HepG2 (cell line): Measurements from ENCODE around the gene GMPPB. TPM values are rescaled to one million over a fixed set of nuclear protein-coding genes. Genes with fewer than 3 reads are reported as not detected.
A peak's percentile ranks its signal among the peaks of the same experiment; 100 is the strongest.

Experiments used
- FIP1L1 ChIP-seq: fragments of 200-400 bp; formaldehyde crosslinking; IDR thresholded peaks from 2 replicates; pipeline ENCODE4 v1.6.1; 2018; ENCODE audit warnings: low read depth, mild to moderate bottlenecking, low read length, moderate library complexity, borderline replicate concordance; ENCODE audit not compliant: insufficient read depth
- KLF16 ChIP-seq, 2 experiments: sonication (generic) in 1 of 2; formaldehyde crosslinking in 1 of 2; IDR thresholded peaks; 2 replicates each; pipeline versions ENCODE4 v1.6.1 to v1.8.0; 2016 to 2023; ENCODE audit warnings: missing genetic modification reagents in 2 of 2, missing compliant biosample characterization in 1 of 2
- NFIC ChIP-seq: IDR thresholded peaks from 2 replicates; pipeline ENCODE4 v1.6.1; 2012; ENCODE audit warnings: mild to moderate bottlenecking, low read length, inconsistent platforms
- SNAI1 ChIP-seq: sonication (generic); formaldehyde crosslinking; IDR thresholded peaks from 2 replicates; pipeline ENCODE4 v1.5.0; 2020; ENCODE audit warnings: mild to moderate bottlenecking, missing genetic modification reagents, borderline replicate concordance
- STAT5B ChIP-seq: sonication (generic); formaldehyde crosslinking; IDR thresholded peaks from 2 replicates; pipeline ENCODE4 v1.4.0; 2020; ENCODE audit warnings: missing genetic modification reagents
- ZNF124 ChIP-seq: sonication (generic); formaldehyde crosslinking; IDR thresholded peaks from 2 replicates; pipeline ENCODE4 v1.4.0; 2020; ENCODE audit warnings: missing genetic modification reagents
- ZNF556 ChIP-seq: sonication (generic); formaldehyde crosslinking; IDR thresholded peaks from 2 replicates; pipeline ENCODE4 v1.4.0; 2020; ENCODE audit warnings: mild to moderate bottlenecking, missing genetic modification reagents, borderline replicate concordance
- polyA plus RNA-seq, 8 experiments: library from polyadenylated mRNA; depleted of rRNA in 3 of 8; stranded (reverse) in 7 of 8; unstranded in 1 of 8; fragments of >200 nt; fragmentation: Illumina TruSeq in 4 of 8; extraction: Trizol in 4 of 8; gene quantifications; 2 replicates each; pipeline versions ENCODE4 v1.2.1 to v1.2.3, GENCODE V29; 2011 to 2016; ENCODE audit warnings: low read depth in 4 of 8, missing spikeins in 1 of 8, mixed read lengths in 1 of 8; ENCODE audit not compliant: insufficient read depth in 1 of 8
- total RNA-seq, 5 experiments: library from RNA; depleted of rRNA; stranded (reverse); fragments of >200 nt; fragmentation: Illumina TruSeq; extraction: Trizol; gene quantifications; 2 replicates each; pipeline ENCODE4 v1.2.3, GENCODE V29; 2016; ENCODE audit warnings: low read depth in 1 of 5
- TF ChIP-seq, protein P1 (sequence below), 2 experiments: fragments of 450-650 bp in 1 of 2; sonication (generic) in 1 of 2; formaldehyde crosslinking; IDR thresholded peaks; 2 replicates each; pipeline versions ENCODE4 v1.5.0 to v1.8.0; 2020 to 2022; ENCODE audit warnings: mild to moderate bottlenecking in 1 of 2, missing genetic modification reagents in 1 of 2
- TF ChIP-seq, protein P2 (sequence below): sonication (generic); formaldehyde crosslinking; IDR thresholded peaks from 2 replicates; pipeline ENCODE4 v1.5.0; 2020; ENCODE audit warnings: missing genetic modification reagents, mild to moderate bottlenecking, borderline replicate concordance

GMPPB gene
- total and polyA plus RNA-seq, 2 of the 13 experiments (the other 11 are each of a cell fraction or from before 2014, with no cell fraction given): 6.5 to 23.1 TPM

DNA sequence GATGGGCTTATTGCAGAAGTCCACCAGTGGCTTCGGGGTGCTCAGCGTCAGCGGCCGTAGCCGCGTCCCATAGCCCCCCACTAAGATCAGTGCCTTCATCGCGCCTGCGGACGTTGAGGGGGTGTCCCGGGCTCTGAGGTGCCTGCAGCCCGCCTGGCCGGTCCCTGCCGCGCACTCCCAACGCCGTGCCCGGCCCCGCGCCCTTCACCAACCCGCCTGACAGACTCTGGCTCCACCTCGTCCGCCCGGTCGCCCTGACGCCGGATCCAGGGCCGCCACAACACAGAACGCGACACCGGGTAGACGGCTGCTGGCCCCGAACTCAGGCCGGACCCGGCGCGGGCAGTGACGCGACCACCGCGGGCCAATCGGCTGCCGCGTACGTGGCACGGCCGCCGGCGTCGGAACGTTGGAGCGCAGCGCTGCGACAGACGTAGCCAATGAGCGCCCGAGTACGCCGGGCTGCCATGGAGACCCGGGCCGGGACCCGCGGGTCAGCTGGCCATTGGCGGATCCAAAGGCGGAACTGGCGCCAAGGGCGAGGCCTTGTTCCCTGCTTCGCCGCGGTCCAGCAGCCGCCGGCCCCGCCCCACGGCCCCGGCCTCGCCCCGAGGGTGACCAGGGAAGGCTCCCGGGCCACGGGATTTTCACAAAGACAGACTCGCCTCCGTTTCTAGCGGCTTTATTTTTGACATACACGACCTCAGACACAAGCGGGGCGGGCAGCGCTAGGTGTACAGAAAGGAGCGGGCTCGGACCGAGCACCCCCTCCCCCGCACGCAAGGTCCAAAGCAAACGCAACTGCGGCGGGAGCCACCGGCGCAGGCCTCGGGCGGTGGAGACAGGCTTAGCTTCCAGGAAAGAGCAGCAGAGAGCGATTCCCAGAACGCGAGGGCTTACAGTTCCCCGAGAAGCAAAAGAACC, at the start of gene GMPPB (continued):
- TF ChIP-seq, protein P1, sequence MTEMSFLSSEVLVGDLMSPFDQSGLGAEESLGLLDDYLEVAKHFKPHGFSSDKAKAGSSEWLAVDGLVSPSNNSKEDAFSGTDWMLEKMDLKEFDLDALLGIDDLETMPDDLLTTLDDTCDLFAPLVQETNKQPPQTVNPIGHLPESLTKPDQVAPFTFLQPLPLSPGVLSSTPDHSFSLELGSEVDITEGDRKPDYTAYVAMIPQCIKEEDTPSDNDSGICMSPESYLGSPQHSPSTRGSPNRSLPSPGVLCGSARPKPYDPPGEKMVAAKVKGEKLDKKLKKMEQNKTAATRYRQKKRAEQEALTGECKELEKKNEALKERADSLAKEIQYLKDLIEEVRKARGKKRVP (CRISPR knock-in tag; IDR thresholded peaks at IDR 0.05): peak in 1 of 2 experiments; percentile 51; a peak in 2 of 4 replicates
- no peak for TF ChIP-seq FIP1L1
- TF ChIP-seq SNAI1 (CRISPR knock-in tag): peak; percentile 57; the same call in 1 of the 2 replicates
- TF ChIP-seq ZNF556 (CRISPR knock-in tag): no peak
- TF ChIP-seq NFIC: no peak
- 0 out of 2 replicates have a peak, but pooled peaks have one; percentile 34 for TF ChIP-seq STAT5B (CRISPR knock-in tag)
- peak; percentile 40; the same call in 1 of the 2 replicates for TF ChIP-seq ZNF124
- TF ChIP-seq KLF16 (CRISPR knock-in tag; IDR thresholded peaks at IDR 0.05): peak in 1 of 2 experiments; percentile 21; a peak in 1 of 4 replicates
- TF ChIP-seq, protein P2, sequence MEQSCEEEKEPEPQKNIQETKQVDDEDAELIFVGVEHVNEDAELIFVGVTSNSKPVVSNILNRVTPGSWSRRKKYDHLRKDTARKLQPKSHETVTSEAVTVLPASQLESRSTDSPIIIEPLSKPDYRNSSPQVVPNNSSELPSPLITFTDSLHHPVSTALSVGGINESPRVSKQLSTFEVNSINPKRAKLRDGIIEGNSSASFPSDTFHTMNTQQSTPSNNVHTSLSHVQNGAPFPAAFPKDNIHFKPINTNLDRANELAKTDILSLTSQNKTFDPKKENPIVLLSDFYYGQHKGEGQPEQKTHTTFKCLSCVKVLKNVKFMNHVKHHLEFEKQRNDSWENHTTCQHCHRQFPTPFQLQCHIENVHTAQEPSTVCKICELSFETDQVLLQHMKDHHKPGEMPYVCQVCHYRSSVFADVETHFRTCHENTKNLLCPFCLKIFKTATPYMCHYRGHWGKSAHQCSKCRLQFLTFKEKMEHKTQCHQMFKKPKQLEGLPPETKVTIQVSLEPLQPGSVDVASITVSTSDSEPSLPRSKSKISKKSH (CRISPR knock-in tag): peak; percentile 51; the same call in 1 of the 2 replicates
